ENCODE measurements around the gene HOXA5.

Gene HOXA5

GRCh38 chr7:27180431-27181420 lies 37.2 kb upstream of the HOXA5 start:
- Histone ChIP-seq H3K4me3 (ENCODE audit: low read depth, low read length) (no peak overlapping the region), H3K9me3 (ENCODE audit: control insufficient read depth, low read length) (no peaks in the 10 kb centered on the region), H3K36me3 (ENCODE audit: control insufficient read depth, insufficient read depth, low read length) (no peaks in the 10 kb centered on the region), H2AFZ (no peak overlapping the region), H3K4me1 (no peaks in the 10 kb centered on the region), H3K9ac (no peak overlapping the region), H3K4me2 (ENCODE audit: low read length) (no peak overlapping the region), H3K27me3 (ENCODE audit: control insufficient read depth, insufficient read depth, low read length) (peaks cover 39% of the 10 kb centered on the region), H3K27ac (no peak overlapping the region), H3K79me2 (no peaks in the 10 kb centered on the region)
- TF ChIP-seq CTCF (IDR thresholded peaks at IDR 0.05): no peak

- H3K36me3 ChIP-seq (ENCODE audit: control insufficient read depth, insufficient read depth, low read length): no peaks in the 10 kb centered on the region
- no peak overlapping the region for H3K4me3 ChIP-seq (ENCODE audit: low read depth, low read length)
Measured at GRCh38 chr7:27179503-27180430, 36.3 kb upstream of the HOXA5 start.

GRCh38 chr7:27179030-27179429 lies 35.5 kb upstream of the HOXA5 start:
- Histone ChIP-seq H3K27ac (no peak overlapping the region), H3K79me2 (no peaks in the 10 kb centered on the region), H2AFZ (no peak overlapping the region), H3K4me1 (no peaks in the 10 kb centered on the region), H3K4me3 (ENCODE audit: low read depth, low read length) (no peak overlapping the region), H3K9ac (no peak overlapping the region), H3K4me2 (ENCODE audit: low read length) (no peak overlapping the region), H3K36me3 (ENCODE audit: control insufficient read depth, insufficient read depth, low read length) (no peaks in the 10 kb centered on the region), H3K9me3 (ENCODE audit: control insufficient read depth, low read length) (no peaks in the 10 kb centered on the region), H3K27me3 (ENCODE audit: control insufficient read depth, insufficient read depth, low read length) (peaks cover 38% of the 10 kb centered on the region)
- no peak for TF ChIP-seq CTCF (IDR thresholded peaks at IDR 0.05)

More at GRCh38 chr7:27179503-27180430, 36.3 kb upstream of the HOXA5 start:
- peaks cover 38% of the 10 kb centered on the region for H3K27me3 ChIP-seq (ENCODE audit: control insufficient read depth, insufficient read depth, low read length)
- H3K4me2 ChIP-seq (ENCODE audit: low read length): peak overlapping the region; percentile 26
- no peak overlapping the region for H3K9ac ChIP-seq
- TF ChIP-seq CTCF (IDR thresholded peaks at IDR 0.05): peak; percentile 29
- no peaks in the 10 kb centered on the region for H3K4me1 ChIP-seq
- no peaks in the 10 kb centered on the region for H3K79me2 ChIP-seq
- no peak overlapping the region for H2AFZ ChIP-seq
- H3K9me3 ChIP-seq (ENCODE audit: control insufficient read depth, low read length): no peaks in the 10 kb centered on the region
- no peak overlapping the region for H3K27ac ChIP-seq

- Histone ChIP-seq H3K9me3 (ENCODE audit: control insufficient read depth, low read length) (no peaks in the 10 kb centered on the region), H3K79me2 (no peaks in the 10 kb centered on the region), H2AFZ (no peak overlapping the region), H3K4me1 (no peaks in the 10 kb centered on the region), H3K4me3 (ENCODE audit: low read depth, low read length) (no peak overlapping the region), H3K36me3 (ENCODE audit: control insufficient read depth, insufficient read depth, low read length) (no peaks in the 10 kb centered on the region), H3K9ac (no peak overlapping the region), H3K27ac (no peak overlapping the region), H3K4me2 (ENCODE audit: low read length) (no peak overlapping the region), H3K27me3 (ENCODE audit: control insufficient read depth, insufficient read depth, low read length) (peaks cover 39% of the 10 kb centered on the region)
- TF ChIP-seq CTCF (IDR thresholded peaks at IDR 0.05): no peak
Measured at GRCh38 chr7:27178366-27178765, 34.9 kb upstream of the HOXA5 start.

Measured in parathyroid adenoma (tissue), 2 donors.